Muscle of leg (tissue), 11 donors: ENCODE data around the gene NEU1. TPM values are rescaled to one million over a fixed set of nuclear protein-coding genes. Genes with fewer than 3 reads are reported as not detected.
"Not testable (repeated sequence)": the region's sequence is repeated elsewhere in the genome, so short reads cannot be mapped to it uniquely, and the experiment has no call there.

Source experiments
- DNase-seq: peaks from one replicate; pipeline ENCODE4 v3.0.0; 2013
- H3K27ac ChIP-seq: one replicate; pipeline ENCODE4 v1.5.1; 2013; ENCODE audit warnings: mild to moderate bottlenecking, low read length, control low read depth
- H3K27me3 ChIP-seq: one replicate; pipeline ENCODE4 v1.6.1; 2013; ENCODE audit warnings: low read length; ENCODE audit not compliant: control insufficient read depth, insufficient read depth
- H3K36me3 ChIP-seq: one replicate; pipeline ENCODE4 v1.6.1; 2013; ENCODE audit warnings: low read length; ENCODE audit not compliant: control insufficient read depth, insufficient read depth
- H3K4me1 ChIP-seq: one replicate; pipeline ENCODE4 v1.6.1; 2013; ENCODE audit warnings: low read length; ENCODE audit not compliant: control insufficient read depth, insufficient read depth
- H3K4me3 ChIP-seq: one replicate; pipeline ENCODE4 v1.5.1; 2013; ENCODE audit warnings: low read length, control low read depth
- H3K9me3 ChIP-seq: replicated peaks from 2 replicates; pipeline ENCODE4 v1.6.1; 2013; ENCODE audit warnings: low read depth, low read length; ENCODE audit not compliant: control insufficient read depth
- WGBS: methylation state at CpG from one replicate; pipeline ENCODE4 v1.1.5; 2013; ENCODE audit warnings: missing lambda C conversion rate; ENCODE audit not compliant: insufficient coverage; 5-methylcytosine and 5-hydroxymethylcytosine counted together
- polyA plus RNA-seq, 8 donors: library from polyadenylated mRNA; unstranded; fragments of 120-200 nt; gene quantifications; one replicate each; pipeline versions ENCODE4 v1.2.1 to v1.2.3, GENCODE V29; 2013; ENCODE audit warnings: inconsistent platforms in 1 of 8, low replicate concordance in 1 of 8; ENCODE audit not compliant: insufficient read length in 8 of 8, insufficient read depth in 1 of 8
- total RNA-seq: library from RNA; stranded (reverse); fragments of 120-200 nt; gene quantifications from one replicate; pipeline ENCODE4 v1.2.4, GENCODE V29; 2013

NEU1 gene
- total and polyA plus RNA-seq, 9 donors = 14.5 to 27.1 (median 18.5) TPM

DNA sequence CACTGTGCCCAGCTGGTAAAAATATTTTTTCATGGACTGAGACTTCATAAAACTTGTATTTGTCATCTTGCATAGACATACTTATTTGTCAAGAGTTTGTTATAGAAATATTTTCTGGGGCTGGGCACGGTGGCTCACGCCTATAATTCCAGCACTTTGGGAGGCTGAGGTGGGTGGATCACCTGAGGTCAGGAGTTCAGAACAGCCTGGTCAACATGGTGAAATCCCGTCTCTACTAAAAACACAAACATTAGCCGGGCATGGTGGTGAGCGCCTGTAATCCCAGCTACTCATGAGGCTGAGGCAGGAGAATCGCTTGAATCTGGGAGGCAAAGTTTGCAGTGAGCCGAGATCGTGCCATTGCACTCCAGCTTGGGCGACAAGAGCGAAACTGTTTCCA, 54.0 kb downstream of the NEU1 start:
- not testable (repeated sequence) for H3K4me3 ChIP-seq, H3K27me3 ChIP-seq, H3K27ac ChIP-seq, DNase-seq, H3K36me3 ChIP-seq, H3K9me3 ChIP-seq
- WGBS = 94% methylated on average over 3 of the region's 10 CpGs
- peaks cover 17% of the 10 kb centered on the region for H3K4me1 ChIP-seq

Other genes with a start within 250 kb of the NEU1 start
Only the 30 nearest of the 36 such genes appear.
- 9.8 TPM for gene GPANK1, start 197.8 kb downstream of the NEU1 start, total RNA-seq
- gene GPANK1, start 197.8 kb downstream of the NEU1 start, polyA plus RNA-seq = 10 to 100 TPM; 13.8 to 19.0 (median 15.7) TPM
- gene CSNK2B, start 196.7 kb downstream of the NEU1 start, total RNA-seq = 107 TPM
- gene CSNK2B, start 196.7 kb downstream of the NEU1 start, polyA plus RNA-seq = 100 to 1,000 TPM; 127 to 175 (median 140) TPM
- 4.9 TPM for gene LY6G5B, start 192.8 kb downstream of the NEU1 start, total RNA-seq
- 10 to 100 TPM in 5 of 8 donors, 1 to 10 TPM in 3; 5.8 to 16.7 (median 12.8) TPM for gene LY6G5B, start 192.8 kb downstream of the NEU1 start, polyA plus RNA-seq
- gene LY6G5C, start 181.8 kb downstream of the NEU1 start, total RNA-seq = 0.80 TPM
- 1 to 10 TPM in 7 of 8 donors, under 1 TPM in 1; 0.70 to 3.9 (median 2.2) TPM for gene LY6G5C, start 181.8 kb downstream of the NEU1 start, polyA plus RNA-seq
- 50.8 TPM for gene ABHD16A, start 159.5 kb downstream of the NEU1 start, total RNA-seq
- 10 to 100 TPM; 42.0 to 55.8 (median 44.9) TPM for gene ABHD16A, start 159.5 kb downstream of the NEU1 start, polyA plus RNA-seq
- not detected for gene LY6G6F, start 156.0 kb downstream of the NEU1 start, total RNA-seq
- not detected for gene LY6G6F, start 156.0 kb downstream of the NEU1 start, polyA plus RNA-seq
- gene LY6G6D, start 147.5 kb downstream of the NEU1 start, total RNA-seq = 0.58 TPM
- gene LY6G6D, start 147.5 kb downstream of the NEU1 start, polyA plus RNA-seq = 1 to 10 TPM in 1 of 8 donors, under 1 TPM in 4, not detected in 3; 0.31 to 1.7 (median 0.75) TPM
- gene LY6G6C, start 141.1 kb downstream of the NEU1 start, total RNA-seq = 0.09 TPM
- gene LY6G6C, start 141.1 kb downstream of the NEU1 start, polyA plus RNA-seq = 1 to 10 TPM in 1 of 8 donors, under 1 TPM in 6, not detected in 1; 0.15 to 1.2 (median 0.37) TPM
- 0.09 TPM for gene MPIG6B, start 139.4 kb downstream of the NEU1 start, total RNA-seq
- 1 to 10 TPM in 1 of 8 donors, under 1 TPM in 7; 0.44 to 1.2 (median 0.74) TPM for gene MPIG6B, start 139.4 kb downstream of the NEU1 start, polyA plus RNA-seq
- 101 TPM for gene DDAH2, start 133.5 kb downstream of the NEU1 start, total RNA-seq
- gene DDAH2, start 133.5 kb downstream of the NEU1 start, polyA plus RNA-seq = 100 to 1,000 TPM; 111 to 147 (median 135) TPM
- gene CLIC1, start 126.3 kb downstream of the NEU1 start, total RNA-seq = 219 TPM
- 100 to 1,000 TPM; 117 to 177 (median 152) TPM for gene CLIC1, start 126.3 kb downstream of the NEU1 start, polyA plus RNA-seq
- gene MSH5, start 122.8 kb downstream of the NEU1 start, total RNA-seq = 9.1 TPM
- 10 to 100 TPM in 6 of 8 donors, 1 to 10 TPM in 2; 5.3 to 20.8 (median 11.5) TPM for gene MSH5, start 122.8 kb downstream of the NEU1 start, polyA plus RNA-seq
- 2.7 TPM for gene SAPCD1, start 100.2 kb downstream of the NEU1 start, total RNA-seq
- 1 to 10 TPM; 1.4 to 6.3 (median 2.9) TPM for gene SAPCD1, start 100.2 kb downstream of the NEU1 start, polyA plus RNA-seq
- gene VWA7, start 85.5 kb downstream of the NEU1 start, total RNA-seq = 1.2 TPM
- gene VWA7, start 85.5 kb downstream of the NEU1 start, polyA plus RNA-seq = 1 to 10 TPM in 7 of 8 donors, under 1 TPM in 1; 0.71 to 2.1 (median 1.6) TPM
- gene VARS1, start 67.1 kb downstream of the NEU1 start, total RNA-seq = 21.9 TPM
- 10 to 100 TPM; 35.1 to 63.0 (median 51.2) TPM for gene VARS1, start 67.1 kb downstream of the NEU1 start, polyA plus RNA-seq
- gene LSM2, start 55.9 kb downstream of the NEU1 start, total RNA-seq = 42.0 TPM
- gene LSM2, start 55.9 kb downstream of the NEU1 start, polyA plus RNA-seq = 10 to 100 TPM; 41.3 to 64.3 (median 56.8) TPM
- 2.3 TPM for gene HSPA1L, start 47.5 kb downstream of the NEU1 start, total RNA-seq
- 1 to 10 TPM; 2.9 to 4.1 (median 3.6) TPM for gene HSPA1L, start 47.5 kb downstream of the NEU1 start, polyA plus RNA-seq
- gene HSPA1A, start 47.3 kb downstream of the NEU1 start, total RNA-seq = 76.7 TPM
- gene HSPA1A, start 47.3 kb downstream of the NEU1 start, polyA plus RNA-seq = 10 to 100 TPM; 57.3 to 94.7 (median 82.0) TPM
- gene HSPA1B, start 35.1 kb downstream of the NEU1 start, total RNA-seq = 56.2 TPM
- 100 to 1,000 TPM in 1 of 8 donors, 10 to 100 TPM in 7; 42.7 to 101 (median 63.5) TPM for gene HSPA1B, start 35.1 kb downstream of the NEU1 start, polyA plus RNA-seq
- 0.18 TPM for gene SLC44A4, start 16.2 kb upstream of the NEU1 start, total RNA-seq
- gene SLC44A4, start 16.2 kb upstream of the NEU1 start, polyA plus RNA-seq = 1 to 10 TPM in 2 of 8 donors, under 1 TPM in 6; 0.12 to 8.9 (median 0.37) TPM
- 28.3 TPM for gene EHMT2, start 34.9 kb upstream of the NEU1 start, total RNA-seq
- 10 to 100 TPM; 30.7 to 43.8 (median 33.8) TPM for gene EHMT2, start 34.9 kb upstream of the NEU1 start, polyA plus RNA-seq
- 2.7 TPM for gene ZBTB12, start 39.3 kb upstream of the NEU1 start, total RNA-seq
- 10 to 100 TPM in 7 of 8 donors, 1 to 10 TPM in 1; 9.2 to 15.3 (median 14.0) TPM for gene ZBTB12, start 39.3 kb upstream of the NEU1 start, polyA plus RNA-seq
- gene C2, start 64.9 kb upstream of the NEU1 start, total RNA-seq = 3.7 TPM
- gene C2, start 64.9 kb upstream of the NEU1 start, polyA plus RNA-seq = 1 to 10 TPM; 3.3 to 9.5 (median 5.0) TPM
- 1.6 TPM for gene CFB, start 83.3 kb upstream of the NEU1 start, total RNA-seq
- gene CFB, start 83.3 kb upstream of the NEU1 start, polyA plus RNA-seq = 1 to 10 TPM; 1.0 to 4.8 (median 2.0) TPM
- gene NELFE, start 96.2 kb upstream of the NEU1 start, total RNA-seq = 48.9 TPM
- gene NELFE, start 96.2 kb upstream of the NEU1 start, polyA plus RNA-seq = 10 to 100 TPM; 64.7 to 72.6 (median 69.2) TPM
- gene SKIC2, start 96.4 kb upstream of the NEU1 start, total RNA-seq = 21.8 TPM
- 10 to 100 TPM; 27.0 to 34.1 (median 30.8) TPM for gene SKIC2, start 96.4 kb upstream of the NEU1 start, polyA plus RNA-seq
- 10.7 TPM for gene DXO, start 109.3 kb upstream of the NEU1 start, total RNA-seq
- 10 to 100 TPM; 16.0 to 22.2 (median 17.4) TPM for gene DXO, start 109.3 kb upstream of the NEU1 start, polyA plus RNA-seq
- gene C4A, start 119.2 kb upstream of the NEU1 start, total RNA-seq = 13.0 TPM
- gene C4A, start 119.2 kb upstream of the NEU1 start, polyA plus RNA-seq = 10 to 100 TPM in 6 of 8 donors, 1 to 10 TPM in 2; 6.6 to 20.4 (median 15.8) TPM
- 15.6 TPM for gene C4B, start 152.0 kb upstream of the NEU1 start, total RNA-seq
- 10 to 100 TPM in 7 of 8 donors, 1 to 10 TPM in 1; 9.5 to 32.1 (median 24.1) TPM for gene C4B, start 152.0 kb upstream of the NEU1 start, polyA plus RNA-seq
- 0.04 TPM for gene CYP21A2, start 175.6 kb upstream of the NEU1 start, total RNA-seq
- gene CYP21A2, start 175.6 kb upstream of the NEU1 start, polyA plus RNA-seq = 1 to 10 TPM in 3 of 8 donors, under 1 TPM in 5; 0.20 to 1.9 (median 0.62) TPM